Right cardiac atrium (tissue), 5 donors: Measurements from ENCODE around the gene ZNF219. TPM values are rescaled to one million over a fixed set of nuclear protein-coding genes. Genes with fewer than 3 reads are reported as not detected.

ENCODE experiments used
- ATAC-seq, 2 donors: fragments of 200-7000 bp; cut with Tn5 transposase; one replicate each; pipeline versions ENCODE4 v1.8.0 to v1.9.1; 2020; ENCODE audit warnings: moderate library complexity in 2 of 2, mild to moderate bottlenecking in 1 of 2
- DNase-seq, 3 donors: peaks; one replicate each; pipeline ENCODE4 v3.0.0-alpha.2; 2020
- H3K27ac ChIP-seq: one replicate; pipeline ENCODE4 v1.5.1; 2013; ENCODE audit warnings: mild to moderate bottlenecking, low read length, control low read depth, moderate library complexity
- H3K27me3 ChIP-seq: one replicate; pipeline ENCODE4 v1.6.1; 2013; ENCODE audit not compliant: control insufficient read depth, insufficient read depth
- H3K4me1 ChIP-seq: one replicate; pipeline ENCODE4 v1.6.1; 2013; ENCODE audit warnings: low read length; ENCODE audit not compliant: control insufficient read depth, insufficient read depth
- H3K4me3 ChIP-seq: one replicate; pipeline ENCODE4 v1.5.1; 2013; ENCODE audit warnings: low read length, control low read depth
- H3K9me3 ChIP-seq: one replicate; pipeline ENCODE4 v1.6.1; 2013; ENCODE audit warnings: low read length; ENCODE audit not compliant: control insufficient read depth
- WGBS: extraction: QIAGEN DNeasy Blood & Tissue Kit; methylation state at CpG from one replicate; pipeline ENCODE4 v1.1.7; 2013; 5-methylcytosine and 5-hydroxymethylcytosine counted together
- intact Hi-C, 4 donors: fragments of 100-400 bp; cut with DNase I; formaldehyde crosslinking; loops; one replicate each; pipeline versions ENCODE4 v1.11.0 to v1.14.0; 2022 to 2023
- polyA plus RNA-seq: library from polyadenylated mRNA; stranded (reverse); fragments of 200-250 nt; gene quantifications from one replicate; pipeline ENCODE4 v1.2.3, GENCODE V29; 2013
- total RNA-seq, 4 donors: library from RNA; stranded (reverse); fragmentation: NEBNext Ultra II Directional; extraction: Animal tissue kit (Norgen Biotek cat#: 25700); gene quantifications; one replicate each; pipeline ENCODE4 v1.2.1, GENCODE V29; 2021
- donor health status: healthy with polysubstance abuse.
- donor health status: DM: no; HTN: yes; CAD: no.
- donor health status: DM: no; HTN: no; CAD: no.
- donor health status: DM: no; HTN: yes; CAD: no; lungs with severe emphysema.
- donor health status: DM: yes; HTN: yes; CAD: no.

Gene ZNF219
- total and polyA plus RNA-seq, 5 donors = 49.1 to 68.6 (median 58.0) TPM

DNA sequence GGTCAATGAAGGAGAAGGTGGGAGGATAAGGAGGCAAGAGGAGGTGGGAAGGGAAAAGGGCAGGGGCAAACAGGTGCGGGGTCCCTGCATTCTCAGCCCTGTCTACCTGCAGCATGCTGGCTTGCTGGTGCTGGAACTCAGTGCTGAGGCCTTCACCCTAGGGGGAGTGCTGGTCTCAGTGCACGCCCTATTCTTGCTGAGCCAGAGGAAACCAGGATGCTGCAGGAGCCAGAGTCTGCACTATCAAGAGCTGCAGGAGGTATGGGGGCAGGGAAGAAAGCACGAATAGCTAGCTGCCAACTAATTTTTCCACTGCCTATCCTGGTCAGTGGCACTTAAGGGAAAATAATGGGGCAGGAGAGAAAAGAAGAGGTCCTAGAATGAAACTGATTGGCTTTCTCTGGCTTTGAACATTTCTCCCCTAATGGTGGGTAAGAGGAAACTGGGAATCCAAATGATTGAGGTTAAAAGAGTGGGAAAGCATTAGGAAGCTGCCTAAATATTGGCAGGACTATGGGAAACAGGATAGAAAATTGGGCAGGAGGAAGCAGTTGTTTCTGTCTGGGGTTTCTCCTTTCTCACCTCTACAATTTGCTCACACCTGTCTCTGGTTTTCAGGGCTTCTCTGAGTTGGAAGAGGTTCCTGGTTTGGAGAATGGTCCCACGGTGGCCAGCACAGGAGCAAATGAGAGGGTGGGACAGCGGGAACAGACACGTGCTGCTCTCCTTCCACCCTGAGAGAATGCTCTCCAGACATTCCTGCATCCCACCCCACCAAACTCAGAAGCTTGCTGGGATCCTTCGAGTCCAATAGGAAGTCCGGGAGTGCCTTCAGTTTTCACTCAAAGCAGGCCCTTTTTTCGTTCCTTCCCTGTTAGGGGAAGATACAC is 4.3 kb upstream of the ZNF219 start:
- Histone ChIP-seq H3K4me3 (peak overlapping the region; percentile 9), H3K27ac (no peak overlapping the region), H3K4me1 (no peaks in the 10 kb centered on the region), H3K27me3 (no peaks in the 10 kb centered on the region), H3K9me3 (no peaks in the 10 kb centered on the region)
- no peak for DNase-seq
- ATAC-seq = no peak
- intact Hi-C loops = no loop called here
- 20% methylated on average over 9 of the region's 9 CpGs for WGBS

- ATAC-seq (no peak), DNase-seq (no peak)
- H3K4me1 ChIP-seq = peaks cover 3% of the 10 kb centered on the region
- H3K27ac ChIP-seq = no peak overlapping the region
- intact Hi-C loops = no loop called here
- WGBS = 85% methylated on average over 8 of the region's 8 CpGs
- H3K27me3 ChIP-seq = no peaks in the 10 kb centered on the region
- H3K4me3 ChIP-seq = no peak overlapping the region
- H3K9me3 ChIP-seq = no peaks in the 10 kb centered on the region
Measured at GRCh38 chr14:21101802-21102413, 3.5 kb upstream of the ZNF219 start.

- Histone ChIP-seq H3K27ac (no peak within 1 kb of the TSS), H3K4me3 (no peak within 1 kb of the TSS), H3K27me3 (no peaks in the 10 kb centered on the region), H3K9me3 (no peaks in the 10 kb centered on the region), H3K4me1 (peaks cover 3% of the 10 kb centered on the region)
- ATAC-seq (no peak), DNase-seq (no peak)
- intact Hi-C loops = no loop called here
- 90% methylated on average over 5 of the region's 5 CpGs for WGBS
Measured at GRCh38 chr14:21100931-21101330, 2.5 kb upstream of the ZNF219 start, which contains the start of gene TMEM253. Gene TMEM253, plus strand, starts transcription at chr14:21101066. Its CDS starts 278 bp downstream, at chr14:21101344.

- H3K4me1 ChIP-seq = peaks cover 3% of the 10 kb centered on the region
- intact Hi-C loops = no loop called here
- 58% methylated on average over 5 of the region's 5 CpGs for WGBS
Measured at GRCh38 chr14:21099596-21099985, 1.1 kb upstream of the ZNF219 start.

GRCh38 chr14:21098892-21099595 is 589 bp upstream of the ZNF219 start:
- ATAC-seq (no peak), DNase-seq (no peak)
- no peaks in the 10 kb centered on the region for H3K9me3 ChIP-seq
- 5% methylated on average over 16 of the region's 16 CpGs for WGBS
- intact Hi-C loops = no loop called here
- H3K27me3 ChIP-seq = no peaks in the 10 kb centered on the region
- H3K4me1 ChIP-seq = peaks cover 3% of the 10 kb centered on the region
- peak overlapping the region; percentile 99 for H3K4me3 ChIP-seq
- peak overlapping the region; percentile 93 for H3K27ac ChIP-seq

More at GRCh38 chr14:21099596-21099985, 1.1 kb upstream of the ZNF219 start:
- H3K27me3 ChIP-seq = no peaks in the 10 kb centered on the region
- ATAC-seq = no peak
- no peaks in the 10 kb centered on the region for H3K9me3 ChIP-seq
- H3K27ac ChIP-seq = peak overlapping the region; percentile 66
- H3K4me3 ChIP-seq = no peak overlapping the region
- DNase-seq = no peak

GRCh38 chr14:21097636-21098075 is 799 bp downstream of the ZNF219 start:
- Histone ChIP-seq H3K27ac (peak overlapping the region; percentile 74), H3K4me3 (peak overlapping the region; percentile 99), H3K9me3 (no peaks in the 10 kb centered on the region), H3K4me1 (peaks cover 3% of the 10 kb centered on the region), H3K27me3 (no peaks in the 10 kb centered on the region)
- intact Hi-C loops = no loop called here
- ATAC-seq = peak in 1 of 2 donors; percentile 5
- DNase-seq = peak in 2 of 3 donors; percentile 72 to 73
- WGBS = 5% methylated on average over 19 of the region's 19 CpGs

GRCh38 chr14:21096978-21097635 is 1.3 kb downstream of the ZNF219 start:
- Histone ChIP-seq H3K4me1 (peaks cover 3% of the 10 kb centered on the region), H3K9me3 (no peaks in the 10 kb centered on the region), H3K27me3 (no peaks in the 10 kb centered on the region), H3K4me3 (peak overlapping the region; percentile 4), H3K27ac (peak overlapping the region; percentile 74)
- intact Hi-C loops = no loop called here
- ATAC-seq (no peak), DNase-seq (no peak)
- 50% methylated on average over 10 of the region's 10 CpGs for WGBS

DNA sequence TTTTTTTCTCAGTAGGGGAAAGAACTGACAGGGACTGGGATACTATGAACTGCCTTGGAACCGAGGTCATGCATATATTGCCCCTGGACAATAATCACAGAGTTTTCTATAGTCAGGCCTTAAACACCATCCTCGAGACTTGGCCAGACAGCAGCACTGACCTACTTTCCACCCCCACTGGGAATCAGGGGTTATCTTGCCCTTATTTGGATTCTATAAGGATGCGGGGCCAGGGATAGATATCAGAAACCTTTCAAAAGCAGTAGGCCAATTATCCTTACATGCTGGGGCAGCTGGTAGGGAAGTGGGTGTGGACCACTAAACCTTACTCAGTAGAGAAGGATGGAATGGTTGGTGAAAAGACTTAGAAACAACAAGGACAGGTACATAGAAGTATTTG is 2.0 kb downstream of the ZNF219 start:
- Histone ChIP-seq H3K9me3 (no peaks in the 10 kb centered on the region), H3K27ac (no peak overlapping the region), H3K27me3 (no peaks in the 10 kb centered on the region), H3K4me1 (peaks cover 3% of the 10 kb centered on the region), H3K4me3 (no peak overlapping the region)
- DNase-seq = no peak
- intact Hi-C loops = no loop called here
- 54% methylated on average over 3 of the region's 3 CpGs for WGBS
- no peak for ATAC-seq

DNA sequence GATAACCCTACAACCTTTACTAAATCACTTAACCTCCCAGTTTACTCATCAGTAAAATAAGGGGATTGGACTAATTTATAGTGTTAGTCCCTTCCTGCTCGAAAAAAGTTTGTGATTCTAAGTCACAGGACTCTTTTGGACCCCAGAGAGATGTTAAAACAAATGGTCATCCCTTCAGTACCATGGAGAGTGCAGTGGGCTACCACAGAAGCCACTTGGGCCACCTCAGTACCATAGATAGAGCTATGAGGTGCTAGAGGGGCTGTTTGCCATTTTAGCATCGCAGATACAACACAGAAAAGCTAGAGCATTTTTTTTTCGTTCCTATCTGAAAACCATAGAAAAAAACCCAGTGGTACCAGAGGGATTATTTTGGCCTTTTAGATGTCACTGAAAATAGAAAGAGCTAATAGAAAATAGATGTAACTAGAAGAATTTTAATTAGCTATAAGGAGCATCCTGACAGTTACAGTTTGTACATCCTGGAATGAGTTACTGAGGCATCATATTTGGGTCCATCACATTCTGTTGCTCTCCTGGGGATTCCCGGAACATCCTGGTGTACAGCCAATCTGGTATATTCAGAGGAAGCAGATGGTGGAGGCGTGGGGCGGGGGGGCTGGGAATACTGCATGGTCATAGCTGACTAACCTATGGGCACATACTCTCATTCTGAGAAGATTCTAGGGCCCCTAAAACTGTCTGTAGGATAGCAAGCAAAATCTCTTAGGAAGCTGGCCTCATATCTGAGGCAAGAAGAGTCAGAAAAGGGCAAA is 2.8 kb downstream of the ZNF219 start:
- H3K9me3 ChIP-seq = no peaks in the 10 kb centered on the region
- ATAC-seq (no peak), DNase-seq (no peak)
- peaks cover 3% of the 10 kb centered on the region for H3K4me1 ChIP-seq
- WGBS = 42% methylated on average over 6 of the region's 6 CpGs
- no peaks in the 10 kb centered on the region for H3K27me3 ChIP-seq
- no peak overlapping the region for H3K4me3 ChIP-seq
- intact Hi-C loops = no loop called here
- no peak overlapping the region for H3K27ac ChIP-seq
